ENCODE data around the gene NTRK2.

NTRK2 gene

DNA sequence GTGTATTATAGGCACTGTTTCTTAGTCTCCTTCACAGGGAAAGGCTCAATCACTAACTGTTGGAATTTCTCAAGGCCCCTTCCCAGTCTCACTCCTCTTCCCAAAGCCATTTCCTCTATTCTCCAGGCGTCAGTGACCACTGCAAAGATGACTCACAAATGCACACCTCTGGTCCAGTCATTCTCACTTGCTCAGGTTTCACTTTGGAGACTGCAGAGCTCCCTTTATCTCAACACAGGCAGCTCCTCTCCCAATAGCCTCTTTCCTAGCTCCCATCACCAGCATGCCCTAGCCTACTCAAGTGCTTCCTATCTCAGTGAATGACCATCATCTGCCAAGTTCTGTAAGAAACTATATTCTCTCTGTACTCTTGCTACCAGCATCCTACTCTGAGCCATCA is 323.6 kb downstream of the NTRK2 start:
- ATAC-seq: no peak
- TF ChIP-seq, protein P1, sequence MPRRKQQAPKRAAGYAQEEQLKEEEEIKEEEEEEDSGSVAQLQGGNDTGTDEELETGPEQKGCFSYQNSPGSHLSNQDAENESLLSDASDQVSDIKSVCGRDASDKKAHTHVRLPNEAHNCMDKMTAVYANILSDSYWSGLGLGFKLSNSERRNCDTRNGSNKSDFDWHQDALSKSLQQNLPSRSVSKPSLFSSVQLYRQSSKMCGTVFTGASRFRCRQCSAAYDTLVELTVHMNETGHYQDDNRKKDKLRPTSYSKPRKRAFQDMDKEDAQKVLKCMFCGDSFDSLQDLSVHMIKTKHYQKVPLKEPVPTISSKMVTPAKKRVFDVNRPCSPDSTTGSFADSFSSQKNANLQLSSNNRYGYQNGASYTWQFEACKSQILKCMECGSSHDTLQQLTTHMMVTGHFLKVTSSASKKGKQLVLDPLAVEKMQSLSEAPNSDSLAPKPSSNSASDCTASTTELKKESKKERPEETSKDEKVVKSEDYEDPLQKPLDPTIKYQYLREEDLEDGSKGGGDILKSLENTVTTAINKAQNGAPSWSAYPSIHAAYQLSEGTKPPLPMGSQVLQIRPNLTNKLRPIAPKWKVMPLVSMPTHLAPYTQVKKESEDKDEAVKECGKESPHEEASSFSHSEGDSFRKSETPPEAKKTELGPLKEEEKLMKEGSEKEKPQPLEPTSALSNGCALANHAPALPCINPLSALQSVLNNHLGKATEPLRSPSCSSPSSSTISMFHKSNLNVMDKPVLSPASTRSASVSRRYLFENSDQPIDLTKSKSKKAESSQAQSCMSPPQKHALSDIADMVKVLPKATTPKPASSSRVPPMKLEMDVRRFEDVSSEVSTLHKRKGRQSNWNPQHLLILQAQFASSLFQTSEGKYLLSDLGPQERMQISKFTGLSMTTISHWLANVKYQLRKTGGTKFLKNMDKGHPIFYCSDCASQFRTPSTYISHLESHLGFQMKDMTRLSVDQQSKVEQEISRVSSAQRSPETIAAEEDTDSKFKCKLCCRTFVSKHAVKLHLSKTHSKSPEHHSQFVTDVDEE (CRISPR knock-in tag; IDR thresholded peaks at IDR 0.05): no peak
- TF ChIP-seq RARB (CRISPR knock-in tag; IDR thresholded peaks at IDR 0.05) (no peak), TOX (CRISPR knock-in tag; IDR thresholded peaks at IDR 0.05; ENCODE audit: borderline replicate concordance) (no peak), ESRRG (CRISPR knock-in tag; IDR thresholded peaks at IDR 0.05) (no peak), ARNTL (CRISPR knock-in tag; IDR thresholded peaks at IDR 0.05; ENCODE audit: borderline replicate concordance, low read depth) (no peak), ZFP30 (CRISPR knock-in tag; IDR thresholded peaks at IDR 0.05) (no peak), CSDC2 (CRISPR knock-in tag; IDR thresholded peaks at IDR 0.05) (no peak), ZFP3 (CRISPR knock-in tag; IDR thresholded peaks at IDR 0.05) (no peak), TCF4 (CRISPR knock-in tag; IDR thresholded peaks at IDR 0.05; ENCODE audit: borderline replicate concordance) (no peak), ZNF70 (CRISPR knock-in tag; IDR thresholded peaks at IDR 0.05) (no peak), ZC3H10 (CRISPR knock-in tag; IDR thresholded peaks at IDR 0.05) (no peak), BACH2 (CRISPR knock-in tag; IDR thresholded peaks at IDR 0.05; ENCODE audit: borderline replicate concordance) (no peak)
- TF ChIP-seq, protein P2, sequence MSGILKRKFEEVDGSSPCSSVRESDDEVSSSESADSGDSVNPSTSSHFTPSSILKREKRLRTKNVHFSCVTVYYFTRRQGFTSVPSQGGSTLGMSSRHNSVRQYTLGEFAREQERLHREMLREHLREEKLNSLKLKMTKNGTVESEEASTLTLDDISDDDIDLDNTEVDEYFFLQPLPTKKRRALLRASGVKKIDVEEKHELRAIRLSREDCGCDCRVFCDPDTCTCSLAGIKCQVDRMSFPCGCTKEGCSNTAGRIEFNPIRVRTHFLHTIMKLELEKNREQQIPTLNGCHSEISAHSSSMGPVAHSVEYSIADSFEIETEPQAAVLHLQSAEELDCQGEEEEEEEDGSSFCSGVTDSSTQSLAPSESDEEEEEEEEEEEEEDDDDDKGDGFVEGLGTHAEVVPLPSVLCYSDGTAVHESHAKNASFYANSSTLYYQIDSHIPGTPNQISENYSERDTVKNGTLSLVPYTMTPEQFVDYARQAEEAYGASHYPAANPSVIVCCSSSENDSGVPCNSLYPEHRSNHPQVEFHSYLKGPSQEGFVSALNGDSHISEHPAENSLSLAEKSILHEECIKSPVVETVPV (CRISPR knock-in tag; IDR thresholded peaks at IDR 0.05): no peak

DNA sequence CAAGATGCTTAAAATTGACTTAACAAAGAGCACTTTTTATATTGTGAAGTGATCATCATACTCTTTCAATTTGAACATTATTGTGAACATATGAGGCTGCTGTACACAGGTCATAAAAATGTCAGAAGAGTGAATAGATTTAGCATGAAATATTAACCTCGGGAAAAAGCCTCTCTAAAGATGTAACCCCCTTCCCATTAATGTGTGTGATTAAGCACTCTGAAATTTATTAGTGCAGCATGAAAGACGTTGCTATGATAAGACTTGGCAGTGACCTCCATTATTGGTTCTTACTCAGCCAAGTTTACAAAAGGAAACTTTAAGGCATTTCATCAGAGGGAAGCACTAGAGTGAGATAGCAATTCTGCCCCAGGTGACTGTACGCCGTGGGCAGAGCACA is 326.5 kb downstream of the NTRK2 start:
- no peak for ATAC-seq
- TF ChIP-seq, protein P3, sequence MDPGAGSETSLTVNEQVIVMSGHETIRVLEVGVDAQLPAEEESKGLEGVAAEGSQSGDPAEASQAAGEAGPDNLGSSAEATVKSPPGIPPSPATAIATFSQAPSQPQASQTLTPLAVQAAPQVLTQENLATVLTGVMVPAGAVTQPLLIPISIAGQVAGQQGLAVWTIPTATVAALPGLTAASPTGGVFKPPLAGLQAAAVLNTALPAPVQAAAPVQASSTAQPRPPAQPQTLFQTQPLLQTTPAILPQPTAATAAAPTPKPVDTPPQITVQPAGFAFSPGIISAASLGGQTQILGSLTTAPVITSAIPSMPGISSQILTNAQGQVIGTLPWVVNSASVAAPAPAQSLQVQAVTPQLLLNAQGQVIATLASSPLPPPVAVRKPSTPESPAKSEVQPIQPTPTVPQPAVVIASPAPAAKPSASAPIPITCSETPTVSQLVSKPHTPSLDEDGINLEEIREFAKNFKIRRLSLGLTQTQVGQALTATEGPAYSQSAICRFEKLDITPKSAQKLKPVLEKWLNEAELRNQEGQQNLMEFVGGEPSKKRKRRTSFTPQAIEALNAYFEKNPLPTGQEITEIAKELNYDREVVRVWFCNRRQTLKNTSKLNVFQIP (CRISPR knock-in tag; IDR thresholded peaks at IDR 0.05; ENCODE audit: borderline replicate concordance, low read depth): no peak
- TF ChIP-seq ZNF8 (CRISPR knock-in tag; IDR thresholded peaks at IDR 0.05) (no peak), ZFP3 (CRISPR knock-in tag; IDR thresholded peaks at IDR 0.05) (no peak), ISL1 (CRISPR knock-in tag; IDR thresholded peaks at IDR 0.05) (peak; percentile 98), TOX (CRISPR knock-in tag; IDR thresholded peaks at IDR 0.05; ENCODE audit: borderline replicate concordance) (no peak), ZFP30 (CRISPR knock-in tag; IDR thresholded peaks at IDR 0.05) (no peak), ZNF70 (CRISPR knock-in tag; IDR thresholded peaks at IDR 0.05) (no peak), RARB (CRISPR knock-in tag; IDR thresholded peaks at IDR 0.05) (no peak), GLIS3 (CRISPR knock-in tag; IDR thresholded peaks at IDR 0.05) (no peak), ARNTL (CRISPR knock-in tag; IDR thresholded peaks at IDR 0.05; ENCODE audit: borderline replicate concordance, low read depth) (no peak), ESRRG (CRISPR knock-in tag; IDR thresholded peaks at IDR 0.05) (no peak), ZC3H10 (CRISPR knock-in tag; IDR thresholded peaks at IDR 0.05) (no peak), BACH2 (CRISPR knock-in tag; IDR thresholded peaks at IDR 0.05; ENCODE audit: borderline replicate concordance) (no peak), OSR1 (CRISPR knock-in tag; IDR thresholded peaks at IDR 0.05) (no peak), SNAI2 (CRISPR knock-in tag; IDR thresholded peaks at IDR 0.05) (no peak), TCF4 (CRISPR knock-in tag; IDR thresholded peaks at IDR 0.05; ENCODE audit: borderline replicate concordance) (no peak; the same call in 1 of the 2 replicates), CSDC2 (CRISPR knock-in tag; IDR thresholded peaks at IDR 0.05) (no peak), PPARA (CRISPR knock-in tag; IDR thresholded peaks at IDR 0.05; ENCODE audit: borderline replicate concordance) (no peak)
- TF ChIP-seq, protein P1 (CRISPR knock-in tag; IDR thresholded peaks at IDR 0.05): no peak
- TF ChIP-seq, protein P4, sequence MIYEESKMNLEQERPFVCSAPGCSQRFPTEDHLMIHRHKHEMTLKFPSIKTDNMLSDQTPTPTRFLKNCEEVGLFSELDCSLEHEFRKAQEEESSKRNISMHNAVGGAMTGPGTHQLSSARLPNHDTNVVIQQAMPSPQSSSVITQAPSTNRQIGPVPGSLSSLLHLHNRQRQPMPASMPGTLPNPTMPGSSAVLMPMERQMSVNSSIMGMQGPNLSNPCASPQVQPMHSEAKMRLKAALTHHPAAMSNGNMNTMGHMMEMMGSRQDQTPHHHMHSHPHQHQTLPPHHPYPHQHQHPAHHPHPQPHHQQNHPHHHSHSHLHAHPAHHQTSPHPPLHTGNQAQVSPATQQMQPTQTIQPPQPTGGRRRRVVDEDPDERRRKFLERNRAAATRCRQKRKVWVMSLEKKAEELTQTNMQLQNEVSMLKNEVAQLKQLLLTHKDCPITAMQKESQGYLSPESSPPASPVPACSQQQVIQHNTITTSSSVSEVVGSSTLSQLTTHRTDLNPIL (CRISPR knock-in tag; IDR thresholded peaks at IDR 0.05; ENCODE audit: low read depth): peak; percentile 55; the same call in 1 of the 2 replicates
- TF ChIP-seq, protein P5, sequence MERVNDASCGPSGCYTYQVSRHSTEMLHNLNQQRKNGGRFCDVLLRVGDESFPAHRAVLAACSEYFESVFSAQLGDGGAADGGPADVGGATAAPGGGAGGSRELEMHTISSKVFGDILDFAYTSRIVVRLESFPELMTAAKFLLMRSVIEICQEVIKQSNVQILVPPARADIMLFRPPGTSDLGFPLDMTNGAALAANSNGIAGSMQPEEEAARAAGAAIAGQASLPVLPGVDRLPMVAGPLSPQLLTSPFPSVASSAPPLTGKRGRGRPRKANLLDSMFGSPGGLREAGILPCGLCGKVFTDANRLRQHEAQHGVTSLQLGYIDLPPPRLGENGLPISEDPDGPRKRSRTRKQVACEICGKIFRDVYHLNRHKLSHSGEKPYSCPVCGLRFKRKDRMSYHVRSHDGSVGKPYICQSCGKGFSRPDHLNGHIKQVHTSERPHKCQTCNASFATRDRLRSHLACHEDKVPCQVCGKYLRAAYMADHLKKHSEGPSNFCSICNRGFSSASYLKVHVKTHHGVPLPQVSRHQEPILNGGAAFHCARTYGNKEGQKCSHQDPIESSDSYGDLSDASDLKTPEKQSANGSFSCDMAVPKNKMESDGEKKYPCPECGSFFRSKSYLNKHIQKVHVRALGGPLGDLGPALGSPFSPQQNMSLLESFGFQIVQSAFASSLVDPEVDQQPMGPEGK (CRISPR knock-in tag; IDR thresholded peaks at IDR 0.05; ENCODE audit: borderline replicate concordance): 0 out of 2 replicates have a peak, but pooled peaks have one; percentile 17
- TF ChIP-seq, protein P2 (CRISPR knock-in tag; IDR thresholded peaks at IDR 0.05): 0 out of 2 replicates have a peak, but pooled peaks have one; percentile 54
